Measurements from ENCODE around the gene ZDHHC19. TPM values are rescaled to one million over a fixed set of nuclear protein-coding genes. Genes with fewer than 3 reads are reported as not detected.
"Not testable (repeated sequence)": the region's sequence is repeated elsewhere in the genome, so short reads cannot be mapped to it uniquely, and the experiment has no call there.

Gene ZDHHC19
- polyA plus RNA-seq, 1 experiment, result not detected

DNA sequence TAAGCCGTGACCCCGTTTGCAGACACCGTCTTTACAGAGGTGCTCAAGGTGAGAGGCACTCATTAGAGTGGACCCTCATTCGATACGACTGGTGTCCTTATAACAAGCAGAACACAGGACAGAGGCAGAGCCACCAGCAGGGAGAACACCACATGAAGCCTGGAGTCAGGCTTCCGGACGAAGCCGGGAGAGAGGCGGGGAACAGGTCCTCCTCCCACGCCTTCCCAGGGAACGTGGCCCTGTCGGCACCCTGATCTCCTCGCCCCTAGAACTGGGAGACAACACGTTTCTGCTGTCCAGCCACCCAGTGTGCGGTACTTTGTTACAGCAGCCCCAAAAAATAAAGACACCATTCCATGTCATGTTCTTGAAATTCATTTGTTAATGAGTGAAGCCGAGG lies 33.6 kb downstream of the ZDHHC19 start:
- no peak for TF ChIP-seq CTCF (IDR thresholded peaks at IDR 0.05; ENCODE audit: low read depth, low read length)
- ChIA-PET POLR2A (no interaction called here), CTCF (no interaction called here)

DNA sequence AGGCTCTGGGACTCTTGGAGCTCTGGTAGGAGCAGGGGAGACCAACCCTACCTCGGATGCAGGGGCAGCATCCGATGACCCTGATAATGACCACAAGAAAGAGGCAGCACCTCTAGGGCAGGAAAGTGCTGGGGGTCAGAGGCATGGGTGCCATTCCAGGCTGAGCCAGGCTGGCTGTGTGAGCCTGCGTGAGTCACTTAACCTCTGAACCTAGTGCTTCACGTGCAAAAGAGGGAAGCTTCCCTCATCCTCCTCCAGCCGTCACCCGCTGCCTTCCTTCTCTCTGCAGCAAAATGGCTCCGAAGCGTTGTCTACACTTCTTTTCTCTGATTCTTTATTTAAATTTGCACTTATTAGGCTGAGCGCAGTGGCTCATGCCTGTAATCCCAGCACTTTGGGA lies 35.5 kb downstream of the ZDHHC19 start:
- TF ChIP-seq CTCF (IDR thresholded peaks at IDR 0.05; ENCODE audit: low read depth, low read length), result no peak
- no peak for DNase-seq (ENCODE audit: low read depth, low spot score)
- no peaks in the 10 kb centered on the region for H3K9me3 ChIP-seq (ENCODE audit: control insufficient read depth, insufficient read depth, low read length)
- H3K27ac ChIP-seq (ENCODE audit: low read depth, low read length), result no peak overlapping the region
- POLR2A ChIA-PET, result no interaction called here
- H3K27me3 ChIP-seq (ENCODE audit: control insufficient read depth, insufficient read depth, low read length), result peaks cover 2% of the 10 kb centered on the region
- no peak overlapping the region for H3K4me3 ChIP-seq (ENCODE audit: low read depth, low read length)
- CTCF ChIA-PET, result no interaction called here

More for the DNA sequence above, 33.6 kb downstream of the ZDHHC19 start:
- no peak for DNase-seq (ENCODE audit: low read depth, low spot score)
- Histone ChIP-seq H3K27me3 (ENCODE audit: control insufficient read depth, insufficient read depth, low read length) (peaks cover 2% of the 10 kb centered on the region), H3K4me3 (ENCODE audit: low read depth, low read length) (no peak overlapping the region), H3K9me3 (ENCODE audit: control insufficient read depth, insufficient read depth, low read length) (no peaks in the 10 kb centered on the region), H3K27ac (ENCODE audit: low read depth, low read length) (no peak overlapping the region)

GRCh38 chr3:196175116-196175625 lies 36.0 kb downstream of the ZDHHC19 start:
- CTCF ChIA-PET, result interaction anchor here (0.5 kb wide), 1 partner anchor 9 kb away, joined by 3 read pairs; no protein-coding TSS in a partner anchor

DNA sequence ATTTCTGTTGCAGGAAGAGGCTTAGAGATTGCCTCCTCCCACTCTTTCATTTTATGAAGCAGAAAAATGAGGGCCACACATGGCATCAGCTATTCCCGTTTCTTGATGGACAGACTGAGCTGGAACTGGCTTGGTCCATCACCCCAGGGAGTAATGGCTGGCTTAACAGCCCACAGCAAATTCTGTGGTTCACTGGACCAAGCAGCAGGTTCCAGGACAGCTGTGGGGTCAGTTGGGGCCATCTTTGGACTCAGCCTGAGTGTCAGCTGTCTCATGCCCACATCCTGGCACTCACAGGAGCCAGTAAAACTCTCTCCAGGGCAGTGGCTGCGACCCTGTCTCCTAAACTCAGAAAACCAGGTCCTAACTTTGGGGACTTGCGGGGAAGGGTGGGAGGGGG lies 36.5 kb downstream of the ZDHHC19 start:
- ChIA-PET POLR2A (no interaction called here), CTCF (no interaction called here)
- H3K4me3 ChIP-seq (ENCODE audit: low read depth, low read length), result no peak overlapping the region
- H3K9me3 ChIP-seq (ENCODE audit: control insufficient read depth, insufficient read depth, low read length), result no peaks in the 10 kb centered on the region
- no peak for DNase-seq (ENCODE audit: low read depth, low spot score)
- no peak overlapping the region for H3K27ac ChIP-seq (ENCODE audit: low read depth, low read length)
- peaks cover 2% of the 10 kb centered on the region for H3K27me3 ChIP-seq (ENCODE audit: control insufficient read depth, insufficient read depth, low read length)
- TF ChIP-seq CTCF (IDR thresholded peaks at IDR 0.05; ENCODE audit: low read depth, low read length), result no peak

More at GRCh38 chr3:196175116-196175625, 36.0 kb downstream of the ZDHHC19 start:
- Histone ChIP-seq H3K4me3 (ENCODE audit: low read depth, low read length) (no peak overlapping the region), H3K27ac (ENCODE audit: low read depth, low read length) (no peak overlapping the region), H3K9me3 (ENCODE audit: control insufficient read depth, insufficient read depth, low read length) (no peaks in the 10 kb centered on the region), H3K27me3 (ENCODE audit: control insufficient read depth, insufficient read depth, low read length) (peaks cover 2% of the 10 kb centered on the region)
- no peak for TF ChIP-seq CTCF (IDR thresholded peaks at IDR 0.05; ENCODE audit: low read depth, low read length)
- no peak for DNase-seq (ENCODE audit: low read depth, low spot score)
- POLR2A ChIA-PET, result no interaction called here

DNA sequence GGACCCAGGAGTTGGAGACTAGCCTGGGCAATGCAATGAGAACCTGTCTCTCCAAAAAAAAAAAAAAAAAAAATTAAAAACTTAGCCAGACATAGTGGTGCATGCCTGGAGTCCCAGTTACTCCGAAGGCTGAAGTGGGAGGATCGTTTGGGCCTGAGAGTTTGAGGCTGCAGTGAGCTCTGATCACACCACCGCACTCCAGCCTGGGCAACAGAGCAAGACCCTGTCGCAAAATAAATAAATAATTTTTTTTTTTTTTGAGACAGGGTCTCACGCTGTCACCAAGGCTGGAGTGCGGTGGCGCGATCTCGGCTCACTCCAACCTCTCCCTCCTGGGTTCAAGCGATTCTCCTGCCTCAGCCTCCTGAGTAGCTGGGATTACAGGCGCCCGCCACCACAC lies 40.9 kb downstream of the ZDHHC19 start:
- H3K27ac ChIP-seq (ENCODE audit: low read depth, low read length); DNase-seq (ENCODE audit: low read depth, low spot score); CTCF ChIA-PET; H3K9me3 ChIP-seq (ENCODE audit: control insufficient read depth, insufficient read depth, low read length); H3K4me3 ChIP-seq (ENCODE audit: low read depth, low read length); POLR2A ChIA-PET; H3K27me3 ChIP-seq (ENCODE audit: control insufficient read depth, insufficient read depth, low read length): not testable (repeated sequence)

GRCh38 chr3:196169836-196170240 lies 41.4 kb downstream of the ZDHHC19 start:
- POLR2A ChIA-PET, result no interaction called here
- no peaks in the 10 kb centered on the region for H3K27me3 ChIP-seq (ENCODE audit: control insufficient read depth, insufficient read depth, low read length)
- CTCF ChIA-PET, result no interaction called here
- TF ChIP-seq CTCF (IDR thresholded peaks at IDR 0.05; ENCODE audit: low read depth, low read length), result no peak
- H3K27ac ChIP-seq (ENCODE audit: low read depth, low read length), result no peak overlapping the region
- no peak overlapping the region for H3K4me3 ChIP-seq (ENCODE audit: low read depth, low read length)
- no peaks in the 10 kb centered on the region for H3K9me3 ChIP-seq (ENCODE audit: control insufficient read depth, insufficient read depth, low read length)
- DNase-seq (ENCODE audit: low read depth, low spot score), result no peak
